ENCODE measurements around the gene MAST4.
A peak's percentile ranks its signal among the peaks of the same experiment; 100 is the strongest.

The MAST4 gene

GRCh38 chr5:66986534-66986933 lies 390.3 kb downstream of the MAST4 start:
- no peak for TF ChIP-seq CTCF (IDR thresholded peaks at IDR 0.05; ENCODE audit: insufficient read depth, low read length, poor library complexity, severe bottlenecking)
- no peaks in the 10 kb centered on the region; the same call in 1 of the 2 replicates for H3K27me3 ChIP-seq (replicated peaks; ENCODE audit: control insufficient read depth, insufficient read depth, low read length)
- no peaks in the 10 kb centered on the region for H3K36me3 ChIP-seq (ENCODE audit: control insufficient read depth, insufficient read depth, low read length)
- DNase-seq (ENCODE audit: extremely low read depth, insufficient read length): no peak
- H3K4me3 ChIP-seq (replicated peaks; ENCODE audit: low read depth, low read length): no peak overlapping the region

GRCh38 chr5:66987126-66987525 lies 390.9 kb downstream of the MAST4 start:
- H3K36me3 ChIP-seq (ENCODE audit: control insufficient read depth, insufficient read depth, low read length): no peaks in the 10 kb centered on the region
- H3K27me3 ChIP-seq (replicated peaks; ENCODE audit: control insufficient read depth, insufficient read depth, low read length): no peaks in the 10 kb centered on the region; the same call in 1 of the 2 replicates
- H3K4me3 ChIP-seq (replicated peaks; ENCODE audit: low read depth, low read length): no peak overlapping the region
- no peak for DNase-seq (ENCODE audit: extremely low read depth, insufficient read length)
- no peak for TF ChIP-seq CTCF (IDR thresholded peaks at IDR 0.05; ENCODE audit: insufficient read depth, low read length, poor library complexity, severe bottlenecking)

GRCh38 chr5:66987540-66987939 lies 391.3 kb downstream of the MAST4 start:
- DNase-seq (ENCODE audit: extremely low read depth, insufficient read length): no peak
- H3K4me3 ChIP-seq (replicated peaks; ENCODE audit: low read depth, low read length): no peak overlapping the region
- H3K27me3 ChIP-seq (replicated peaks; ENCODE audit: control insufficient read depth, insufficient read depth, low read length): no peaks in the 10 kb centered on the region; the same call in 1 of the 2 replicates
- TF ChIP-seq CTCF (IDR thresholded peaks at IDR 0.05; ENCODE audit: insufficient read depth, low read length, poor library complexity, severe bottlenecking): no peak
- H3K36me3 ChIP-seq (ENCODE audit: control insufficient read depth, insufficient read depth, low read length): no peaks in the 10 kb centered on the region

GRCh38 chr5:66987949-66988838 lies 392.0 kb downstream of the MAST4 start:
- peak; percentile 82 for TF ChIP-seq CTCF (IDR thresholded peaks at IDR 0.05; ENCODE audit: insufficient read depth, low read length, poor library complexity, severe bottlenecking)
- no peak overlapping the region for H3K4me3 ChIP-seq (replicated peaks; ENCODE audit: low read depth, low read length)
- no peaks in the 10 kb centered on the region; the same call in 1 of the 2 replicates for H3K27me3 ChIP-seq (replicated peaks; ENCODE audit: control insufficient read depth, insufficient read depth, low read length)
- no peak for DNase-seq (ENCODE audit: extremely low read depth, insufficient read length)
- H3K36me3 ChIP-seq (ENCODE audit: control insufficient read depth, insufficient read depth, low read length): no peaks in the 10 kb centered on the region

- Histone ChIP-seq H3K4me3 (replicated peaks; ENCODE audit: low read depth, low read length) (no peak overlapping the region), H3K36me3 (ENCODE audit: control insufficient read depth, insufficient read depth, low read length) (no peaks in the 10 kb centered on the region), H3K27me3 (replicated peaks; ENCODE audit: control insufficient read depth, insufficient read depth, low read length) (no peaks in the 10 kb centered on the region; the same call in 1 of the 2 replicates)
- TF ChIP-seq CTCF (IDR thresholded peaks at IDR 0.05; ENCODE audit: insufficient read depth, low read length, poor library complexity, severe bottlenecking): no peak
- DNase-seq (ENCODE audit: extremely low read depth, insufficient read length): no peak
Measured at GRCh38 chr5:66989286-66989685, 393.1 kb downstream of the MAST4 start.

Measured in GM06990 (cell line).